ENCODE results near the gene EPB41L2.

EPB41L2 gene

GRCh38 chr6:131082335-131082734 lies 19.3 kb upstream of the EPB41L2 start:
- no peak for DNase-seq (ENCODE audit: extremely low read depth, insufficient read length)
- no peak overlapping the region for H3K4me3 ChIP-seq (replicated peaks; ENCODE audit: low read depth, low read length)
- no peaks in the 10 kb centered on the region for H3K36me3 ChIP-seq (ENCODE audit: control insufficient read depth, insufficient read depth, low read length)
- TF ChIP-seq, protein P1, sequence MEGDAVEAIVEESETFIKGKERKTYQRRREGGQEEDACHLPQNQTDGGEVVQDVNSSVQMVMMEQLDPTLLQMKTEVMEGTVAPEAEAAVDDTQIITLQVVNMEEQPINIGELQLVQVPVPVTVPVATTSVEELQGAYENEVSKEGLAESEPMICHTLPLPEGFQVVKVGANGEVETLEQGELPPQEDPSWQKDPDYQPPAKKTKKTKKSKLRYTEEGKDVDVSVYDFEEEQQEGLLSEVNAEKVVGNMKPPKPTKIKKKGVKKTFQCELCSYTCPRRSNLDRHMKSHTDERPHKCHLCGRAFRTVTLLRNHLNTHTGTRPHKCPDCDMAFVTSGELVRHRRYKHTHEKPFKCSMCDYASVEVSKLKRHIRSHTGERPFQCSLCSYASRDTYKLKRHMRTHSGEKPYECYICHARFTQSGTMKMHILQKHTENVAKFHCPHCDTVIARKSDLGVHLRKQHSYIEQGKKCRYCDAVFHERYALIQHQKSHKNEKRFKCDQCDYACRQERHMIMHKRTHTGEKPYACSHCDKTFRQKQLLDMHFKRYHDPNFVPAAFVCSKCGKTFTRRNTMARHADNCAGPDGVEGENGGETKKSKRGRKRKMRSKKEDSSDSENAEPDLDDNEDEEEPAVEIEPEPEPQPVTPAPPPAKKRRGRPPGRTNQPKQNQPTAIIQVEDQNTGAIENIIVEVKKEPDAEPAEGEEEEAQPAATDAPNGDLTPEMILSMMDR (IDR thresholded peaks at IDR 0.05; ENCODE audit: insufficient read depth, low read length, poor library complexity, severe bottlenecking) = no peak
- no peaks in the 10 kb centered on the region for H3K27me3 ChIP-seq (replicated peaks; ENCODE audit: control insufficient read depth, insufficient read depth, low read length)

GRCh38 chr6:131080084-131080483 lies 17.0 kb upstream of the EPB41L2 start:
- no peaks in the 10 kb centered on the region for H3K36me3 ChIP-seq (ENCODE audit: control insufficient read depth, insufficient read depth, low read length)
- H3K4me3 ChIP-seq (replicated peaks; ENCODE audit: low read depth, low read length) = no peak overlapping the region
- H3K27me3 ChIP-seq (replicated peaks; ENCODE audit: control insufficient read depth, insufficient read depth, low read length) = no peaks in the 10 kb centered on the region
- TF ChIP-seq, protein P1 (IDR thresholded peaks at IDR 0.05; ENCODE audit: insufficient read depth, low read length, poor library complexity, severe bottlenecking) = no peak
- no peak for DNase-seq (ENCODE audit: extremely low read depth, insufficient read length)

GRCh38 chr6:131073577-131073976 lies 10.5 kb upstream of the EPB41L2 start:
- TF ChIP-seq, protein P1 (IDR thresholded peaks at IDR 0.05; ENCODE audit: insufficient read depth, low read length, poor library complexity, severe bottlenecking) = no peak
- no peak overlapping the region for H3K4me3 ChIP-seq (replicated peaks; ENCODE audit: low read depth, low read length)
- DNase-seq (ENCODE audit: extremely low read depth, insufficient read length) = no peak
- no peaks in the 10 kb centered on the region for H3K36me3 ChIP-seq (ENCODE audit: control insufficient read depth, insufficient read depth, low read length)
- H3K27me3 ChIP-seq (replicated peaks; ENCODE audit: control insufficient read depth, insufficient read depth, low read length) = no peaks in the 10 kb centered on the region

DNA sequence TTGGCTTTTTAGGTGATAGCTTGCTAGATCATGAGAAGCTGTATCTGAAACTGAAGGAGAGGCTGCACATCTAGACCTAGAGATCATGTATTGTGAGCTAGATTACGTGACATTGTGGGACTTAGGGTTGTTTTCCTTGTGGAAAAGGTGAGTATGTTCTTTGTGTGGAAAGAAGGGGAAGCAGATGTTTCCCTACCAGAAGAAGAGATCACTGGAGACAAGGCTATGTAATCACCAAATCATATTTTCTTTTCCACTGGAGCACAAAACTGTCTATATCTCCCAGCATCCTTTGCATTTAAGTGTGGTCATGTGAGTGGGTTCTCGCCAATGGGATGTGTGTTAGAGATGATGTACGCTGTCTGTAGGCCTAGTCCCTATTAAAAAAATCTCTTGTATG lies 7.0 kb upstream of the EPB41L2 start:
- Histone ChIP-seq H3K4me3 (replicated peaks; ENCODE audit: low read depth, low read length) (no peak overlapping the region), H3K27me3 (replicated peaks; ENCODE audit: control insufficient read depth, insufficient read depth, low read length) (no peaks in the 10 kb centered on the region), H3K36me3 (ENCODE audit: control insufficient read depth, insufficient read depth, low read length) (no peaks in the 10 kb centered on the region)
- TF ChIP-seq, protein P1 (IDR thresholded peaks at IDR 0.05; ENCODE audit: insufficient read depth, low read length, poor library complexity, severe bottlenecking) = no peak
- DNase-seq (ENCODE audit: extremely low read depth, insufficient read length) = no peak

DNA sequence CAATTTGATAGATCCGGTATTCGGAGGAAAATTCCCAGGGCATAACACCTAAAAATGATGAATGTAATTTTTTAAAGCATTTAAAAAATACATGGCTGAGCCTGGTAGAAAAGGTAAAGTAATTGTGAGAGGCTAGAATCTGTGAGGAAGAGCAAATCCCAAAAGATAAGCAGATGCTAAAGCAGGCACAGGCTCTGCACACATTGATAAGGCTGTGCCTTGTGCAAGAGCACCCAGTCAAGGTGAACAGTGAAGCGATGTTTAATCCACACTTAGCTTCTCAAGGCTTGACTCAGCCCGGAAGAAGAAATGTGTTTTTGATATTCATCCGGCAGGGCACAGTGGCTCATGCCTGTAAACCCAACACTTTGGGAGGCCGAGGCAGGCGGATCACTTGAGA lies 5.1 kb upstream of the EPB41L2 start:
- DNase-seq (ENCODE audit: extremely low read depth, insufficient read length) = no peak
- Histone ChIP-seq H3K36me3 (ENCODE audit: control insufficient read depth, insufficient read depth, low read length) (no peaks in the 10 kb centered on the region), H3K4me3 (replicated peaks; ENCODE audit: low read depth, low read length) (no peak overlapping the region), H3K27me3 (replicated peaks; ENCODE audit: control insufficient read depth, insufficient read depth, low read length) (no peaks in the 10 kb centered on the region)
- TF ChIP-seq, protein P1 (IDR thresholded peaks at IDR 0.05; ENCODE audit: insufficient read depth, low read length, poor library complexity, severe bottlenecking) = no peak

GRCh38 chr6:131067521-131067920 lies 4.5 kb upstream of the EPB41L2 start:
- no peak for DNase-seq (ENCODE audit: extremely low read depth, insufficient read length)
- no peaks in the 10 kb centered on the region for H3K27me3 ChIP-seq (replicated peaks; ENCODE audit: control insufficient read depth, insufficient read depth, low read length)
- TF ChIP-seq, protein P1 (IDR thresholded peaks at IDR 0.05; ENCODE audit: insufficient read depth, low read length, poor library complexity, severe bottlenecking) = no peak
- no peak overlapping the region for H3K4me3 ChIP-seq (replicated peaks; ENCODE audit: low read depth, low read length)
- H3K36me3 ChIP-seq (ENCODE audit: control insufficient read depth, insufficient read depth, low read length) = no peaks in the 10 kb centered on the region

Measured in GM06990 (cell line).